Tibial nerve (tissue), 3 donors: ENCODE measurements around the gene FASLG.
"Not testable (repeated sequence)": the region's sequence is repeated elsewhere in the genome, so short reads cannot be mapped to it uniquely, and the experiment has no call there.

Experiments used
- CTCF ChIP-seq, 5 experiments: fragments of 200-600 bp in 3 of 5; fragments of 450-650 bp in 2 of 5; sonication (generic) in 3 of 5; IDR thresholded peaks; one replicate each; pipeline ENCODE4 v1.5.1; 2016 to 2019; ENCODE audit warnings: antibody characterized with exemption in 5 of 5, mild to moderate bottlenecking in 3 of 5, moderate library complexity in 2 of 5
- POLR2A ChIP-seq, 2 donors: fragments of 450-650 bp; IDR thresholded peaks; one replicate each; pipeline ENCODE4 v1.6.1; 2017; ENCODE audit warnings: antibody characterized with exemption in 2 of 2, mild to moderate bottlenecking in 2 of 2, moderate library complexity in 2 of 2

GRCh38 chr1:172620603-172621002 is 38.3 kb upstream of the FASLG start:
- not testable (repeated sequence) for TF ChIP-seq CTCF, POLR2A (IDR thresholded peaks at IDR 0.05)
